DMS153 (cell line): ENCODE measurements around the gene SPOCK1.

Source experiments
- DNase-seq: peaks from one replicate; lab custom pipeline; 2025; lab: John Stamatoyannopoulos, UW

Gene SPOCK1

GRCh38 chr5:137195483-137195882 lies 303.6 kb downstream of the SPOCK1 start:
- DNase-seq, result peak; percentile 9

- DNase-seq, result no peak
Measured at GRCh38 chr5:137194300-137194699, 304.8 kb downstream of the SPOCK1 start.

- peak; percentile 50 for DNase-seq
Measured at GRCh38 chr5:137192293-137192743, 306.8 kb downstream of the SPOCK1 start.

GRCh38 chr5:137191179-137191578 lies 307.9 kb downstream of the SPOCK1 start:
- no peak for DNase-seq

GRCh38 chr5:137190441-137190840 lies 308.7 kb downstream of the SPOCK1 start:
- no peak for DNase-seq

- DNase-seq, result no peak
Measured at GRCh38 chr5:137190031-137190430, 309.1 kb downstream of the SPOCK1 start.

- DNase-seq, result no peak
Measured at GRCh38 chr5:137188566-137188965, 310.6 kb downstream of the SPOCK1 start.

GRCh38 chr5:137186759-137187461 lies 312.2 kb downstream of the SPOCK1 start:
- no peak for DNase-seq

- no peak for DNase-seq
Measured at GRCh38 chr5:137185193-137185592, 313.9 kb downstream of the SPOCK1 start.

GRCh38 chr5:137184734-137185133 lies 314.4 kb downstream of the SPOCK1 start:
- DNase-seq, result no peak

GRCh38 chr5:137182576-137182975 lies 316.6 kb downstream of the SPOCK1 start:
- DNase-seq, result no peak

GRCh38 chr5:137181667-137182066 lies 317.5 kb downstream of the SPOCK1 start:
- no peak for DNase-seq

- DNase-seq, result no peak
Measured at GRCh38 chr5:137179203-137179602, 319.9 kb downstream of the SPOCK1 start.

- no peak for DNase-seq
Measured at GRCh38 chr5:137176609-137177008, 322.5 kb downstream of the SPOCK1 start.

- DNase-seq, result no peak
Measured at GRCh38 chr5:137176126-137176525, 323.0 kb downstream of the SPOCK1 start.

- DNase-seq, result no peak
Measured at GRCh38 chr5:137174196-137174595, 324.9 kb downstream of the SPOCK1 start.

- DNase-seq, result no peak
Measured at GRCh38 chr5:137172258-137172657, 326.9 kb downstream of the SPOCK1 start.

- no peak for DNase-seq
Measured at GRCh38 chr5:137167187-137167586, 331.9 kb downstream of the SPOCK1 start.

GRCh38 chr5:137164961-137165360 lies 334.2 kb downstream of the SPOCK1 start:
- no peak for DNase-seq

GRCh38 chr5:137164536-137164935 lies 334.6 kb downstream of the SPOCK1 start:
- no peak for DNase-seq

- no peak for DNase-seq
Measured at GRCh38 chr5:137158691-137159090, 340.4 kb downstream of the SPOCK1 start.

GRCh38 chr5:137156180-137156579 lies 342.9 kb downstream of the SPOCK1 start:
- DNase-seq, result no peak

- DNase-seq, result peak; percentile 74
Measured at GRCh38 chr5:137155261-137156000, 343.7 kb downstream of the SPOCK1 start.
